ENCODE data around the gene ISG15.

Gene ISG15

DNA sequence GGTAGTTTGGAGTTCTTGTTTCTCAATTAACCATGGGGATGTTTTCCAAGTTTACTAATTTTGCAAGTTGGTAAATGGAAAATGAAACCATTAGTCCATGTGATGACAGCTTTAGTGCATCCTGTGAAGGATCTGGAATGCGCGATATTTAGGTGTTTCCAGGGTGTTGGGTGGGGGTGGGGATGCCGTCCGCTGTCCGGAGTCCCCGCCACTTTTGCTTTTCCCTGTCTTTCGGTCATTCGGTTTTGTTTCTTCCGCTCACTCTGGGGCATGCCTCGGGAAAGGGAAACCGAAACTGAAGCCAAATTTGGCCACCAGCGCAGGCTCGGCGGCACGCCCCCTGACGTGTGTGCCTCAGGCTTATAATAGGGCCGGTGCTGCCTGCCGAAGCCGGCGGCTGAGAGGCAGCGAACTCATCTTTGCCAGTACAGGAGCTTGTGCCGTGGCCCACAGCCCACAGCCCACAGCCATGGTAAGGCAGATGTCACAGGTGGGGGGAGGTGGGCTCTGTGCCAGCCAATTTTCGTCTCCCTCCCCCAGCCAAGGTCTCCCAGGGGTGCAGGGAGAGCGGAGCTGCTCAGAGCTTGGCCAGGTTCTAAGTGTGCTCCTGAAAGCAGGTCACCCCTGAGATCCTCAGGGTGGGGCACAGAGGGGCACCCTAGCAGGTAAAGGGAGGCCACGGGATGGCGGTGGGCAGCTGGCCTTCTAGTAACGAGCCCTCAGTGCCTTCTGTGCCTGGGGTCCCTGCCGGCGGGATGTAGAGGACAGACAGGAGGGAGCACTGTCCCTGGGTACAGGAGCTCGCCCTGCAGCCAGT is at the start of gene ISG15:
TSS of gene ISG15 (plus strand) at position 393 of the 817 bp plus-strand sequence. CDS start at position 470, 77 bp downstream.
- DNase-seq = peak; percentile 47

DNA sequence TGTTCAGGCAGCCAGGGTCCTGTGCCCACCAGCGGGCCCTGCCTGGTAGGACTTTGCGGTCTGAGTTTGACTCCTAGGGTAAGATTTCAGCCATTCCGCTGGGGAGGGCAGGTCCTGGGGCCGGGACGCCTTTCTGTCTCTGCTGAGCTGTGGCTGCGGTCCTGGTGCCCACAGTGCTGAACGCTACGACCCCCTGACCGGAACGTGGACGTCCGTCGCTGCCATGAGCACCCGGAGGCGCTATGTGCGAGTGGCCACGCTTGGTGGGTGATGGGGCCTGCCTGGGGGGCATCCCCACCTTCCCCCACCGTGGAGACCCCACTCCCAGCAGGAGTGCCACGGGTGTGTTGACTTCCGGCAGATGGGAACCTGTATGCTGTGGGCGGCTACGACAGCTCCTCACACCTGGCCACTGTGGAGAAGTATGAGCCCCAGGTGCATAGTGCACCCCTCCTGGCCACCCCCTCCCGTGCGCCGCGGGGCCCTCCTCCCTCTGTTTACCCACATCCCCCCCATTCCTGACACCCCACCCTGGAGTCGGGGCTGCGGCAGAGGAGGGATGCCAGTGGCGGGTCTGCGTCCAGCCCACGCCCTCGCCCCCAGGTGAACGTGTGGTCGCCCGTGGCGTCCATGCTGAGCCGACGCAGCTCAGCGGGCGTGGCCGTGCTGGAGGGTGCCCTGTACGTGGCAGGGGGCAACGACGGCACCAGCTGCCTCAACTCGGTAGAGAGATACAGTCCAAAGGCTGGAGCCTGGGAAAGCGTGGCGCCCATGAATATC is 49.4 kb upstream of the ISG15 start:
- no peak for DNase-seq

DNA sequence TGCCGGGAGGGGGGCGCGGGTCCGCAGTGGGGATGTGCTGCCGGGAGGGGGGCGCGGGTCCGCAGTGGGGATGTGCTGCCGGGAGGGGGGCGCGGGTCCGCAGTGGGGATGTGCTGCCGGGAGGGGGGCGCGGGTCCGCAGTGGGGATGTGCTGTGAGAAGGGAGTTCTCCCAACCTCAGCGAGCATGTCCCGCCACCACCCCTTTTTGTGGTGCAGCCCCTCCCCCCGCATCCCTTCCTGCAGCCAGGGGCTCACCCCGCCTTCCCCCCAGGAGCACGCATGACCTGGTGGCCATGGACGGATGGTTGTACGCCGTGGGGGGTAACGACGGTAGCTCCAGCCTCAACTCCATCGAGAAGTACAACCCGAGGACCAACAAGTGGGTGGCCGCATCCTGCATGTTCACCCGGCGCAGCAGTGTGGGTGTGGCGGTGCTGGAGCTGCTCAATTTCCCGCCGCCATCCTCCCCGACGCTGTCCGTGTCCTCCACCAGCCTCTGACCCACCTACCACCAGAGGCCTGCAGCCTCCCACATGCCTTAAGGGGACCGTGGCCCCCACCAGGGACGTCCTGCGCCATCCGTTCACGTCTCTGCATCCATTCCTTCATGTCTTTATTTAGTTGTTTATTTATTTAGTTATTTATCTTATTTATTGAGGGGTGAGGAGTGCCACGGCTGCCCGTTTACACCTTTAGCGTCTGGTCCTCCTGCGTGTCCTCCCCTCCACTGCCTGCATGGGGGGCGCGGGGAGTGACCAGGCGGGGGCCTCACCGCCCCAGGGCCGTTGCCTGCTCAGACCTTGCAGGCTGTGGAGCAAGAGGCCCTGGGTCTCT is 48.4 kb upstream of the ISG15 start:
- no peak for DNase-seq

DNA sequence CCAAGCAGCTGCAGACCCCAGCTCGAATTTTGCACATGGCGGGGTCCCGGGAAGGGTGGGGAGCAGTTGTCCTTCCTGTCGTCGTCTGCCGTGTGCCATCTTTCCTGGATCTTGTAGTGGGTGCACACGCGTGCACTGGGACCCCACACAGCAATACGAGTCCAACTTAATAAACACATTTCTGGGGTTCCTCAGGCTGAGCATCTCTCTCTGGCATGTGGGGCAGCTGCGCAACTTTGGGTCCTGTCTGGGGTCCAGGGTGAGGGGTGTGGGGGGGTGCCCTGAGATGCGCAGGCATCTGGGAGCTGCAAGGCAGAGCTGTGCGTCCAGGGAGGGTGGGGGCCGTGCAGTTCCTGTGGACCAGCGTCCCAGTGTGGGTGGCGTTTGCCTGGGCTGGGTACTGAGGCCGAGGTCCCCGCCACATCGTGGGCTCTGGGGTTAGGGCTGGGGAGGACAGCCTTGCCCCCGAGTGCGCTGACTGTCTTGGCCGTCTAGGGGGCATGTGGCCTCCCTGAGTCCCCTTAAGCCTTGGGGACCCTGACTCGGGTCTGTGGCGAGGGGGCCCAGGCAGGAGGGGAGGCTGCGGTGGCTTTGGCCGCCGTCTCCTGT is 47.7 kb upstream of the ISG15 start:
- DNase-seq = no peak

DNA sequence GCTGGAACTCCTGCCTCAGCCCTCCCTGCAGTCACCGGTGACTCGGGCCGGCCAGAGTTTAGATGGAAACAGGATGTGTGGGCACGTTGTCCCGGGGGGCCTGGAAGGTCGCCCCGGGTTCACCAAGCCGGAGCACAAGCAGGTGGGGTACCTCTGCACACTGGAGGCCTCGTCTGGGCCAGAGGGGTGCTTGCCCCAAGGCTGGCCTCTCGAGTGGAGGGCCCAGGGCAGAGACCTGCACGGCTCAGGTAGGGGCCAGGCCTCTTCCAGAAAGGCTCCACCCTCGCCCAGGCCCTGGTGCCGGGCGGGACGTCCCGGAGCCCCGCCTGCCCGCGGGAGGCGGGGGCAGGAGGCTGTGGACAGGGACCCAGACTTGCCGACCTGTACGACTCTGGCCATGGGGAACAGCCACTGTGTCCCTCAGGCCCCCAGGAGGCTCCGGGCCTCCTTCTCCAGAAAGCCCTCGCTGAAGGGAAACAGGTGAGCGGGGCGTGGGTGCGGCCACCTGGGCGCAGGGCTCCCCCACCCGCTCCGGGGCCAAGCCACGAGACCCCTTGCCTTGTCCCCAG is 47.1 kb upstream of the ISG15 start, which contains the start of gene PLEKHN1:
TSS of gene PLEKHN1 (plus strand) at position 348 of the 569 bp plus-strand sequence. CDS start at position 398, 50 bp downstream.
- no peak for DNase-seq

DNA sequence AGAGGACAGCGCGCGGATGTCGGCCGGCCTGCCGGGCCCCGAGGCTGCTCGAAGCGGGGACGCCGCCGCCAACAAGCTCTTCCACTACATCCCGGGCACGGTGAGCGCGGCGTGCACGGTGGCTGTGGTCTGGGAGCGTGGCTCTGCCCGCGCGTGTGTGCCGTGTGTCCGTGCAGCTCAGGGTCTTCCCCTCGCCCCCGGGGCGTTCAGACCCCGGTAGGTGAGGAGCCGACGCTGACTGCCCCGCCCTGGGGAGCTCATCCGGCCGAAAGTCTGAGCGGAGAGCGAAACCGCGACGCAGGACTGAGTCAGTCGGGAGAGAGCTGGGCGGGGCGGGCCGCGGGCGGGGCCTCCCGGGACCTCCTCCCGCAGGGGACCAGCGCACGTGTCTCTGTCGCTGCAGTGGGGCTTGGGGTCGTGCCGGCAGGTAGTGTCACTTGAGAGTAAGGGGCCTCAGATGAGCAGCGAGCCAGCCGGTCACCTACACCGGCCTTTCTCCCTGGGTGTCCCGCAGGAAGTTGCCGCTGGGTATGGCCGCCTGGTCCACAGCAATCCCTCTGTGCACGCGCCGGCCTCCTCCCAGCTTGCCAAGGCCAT is 46.5 kb upstream of the ISG15 start:
- DNase-seq = no peak

DNA sequence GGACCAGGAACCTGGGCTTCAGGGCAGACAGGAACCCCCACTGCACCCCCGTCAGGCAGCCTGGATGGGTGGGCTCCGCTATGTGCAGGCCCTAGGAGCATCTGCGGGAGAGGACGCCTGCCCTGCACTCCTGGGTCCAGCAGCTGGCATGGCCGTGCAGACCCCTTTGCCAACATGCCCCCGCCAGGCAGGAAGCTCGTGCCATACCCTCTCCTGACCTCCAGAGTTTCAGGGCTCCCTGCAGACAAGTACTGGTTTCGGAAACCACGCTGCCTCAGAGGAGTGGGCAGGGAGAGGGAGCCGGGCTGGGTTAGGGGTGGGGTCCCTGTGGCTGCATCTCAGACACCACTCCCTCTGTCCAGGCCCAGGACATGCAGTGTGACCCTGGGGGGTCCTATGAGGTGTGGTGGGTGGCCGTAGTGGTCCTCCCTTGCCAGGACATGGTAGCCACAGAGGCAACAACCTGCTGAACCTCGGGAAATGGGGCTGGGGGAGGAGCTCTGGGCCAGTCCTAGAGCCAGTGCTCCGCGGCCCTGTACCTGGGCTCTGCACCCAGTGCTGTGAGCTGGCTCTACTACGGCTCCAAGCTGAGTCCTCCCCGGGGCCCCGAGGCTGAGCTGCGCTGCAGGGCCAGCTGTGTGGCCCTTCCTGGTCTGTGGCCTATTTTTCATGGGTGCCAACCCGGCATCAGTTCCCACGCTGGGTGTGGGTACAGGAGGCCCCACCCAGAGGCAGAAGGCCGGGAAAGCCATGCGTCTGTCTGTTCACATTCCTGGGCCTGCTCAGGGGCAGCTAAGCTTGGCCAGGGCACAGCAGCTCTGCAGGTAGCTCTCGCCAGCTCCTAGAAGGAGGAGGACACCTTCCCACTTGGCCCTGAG is 45.6 kb upstream of the ISG15 start:
- DNase-seq = no peak

DNA sequence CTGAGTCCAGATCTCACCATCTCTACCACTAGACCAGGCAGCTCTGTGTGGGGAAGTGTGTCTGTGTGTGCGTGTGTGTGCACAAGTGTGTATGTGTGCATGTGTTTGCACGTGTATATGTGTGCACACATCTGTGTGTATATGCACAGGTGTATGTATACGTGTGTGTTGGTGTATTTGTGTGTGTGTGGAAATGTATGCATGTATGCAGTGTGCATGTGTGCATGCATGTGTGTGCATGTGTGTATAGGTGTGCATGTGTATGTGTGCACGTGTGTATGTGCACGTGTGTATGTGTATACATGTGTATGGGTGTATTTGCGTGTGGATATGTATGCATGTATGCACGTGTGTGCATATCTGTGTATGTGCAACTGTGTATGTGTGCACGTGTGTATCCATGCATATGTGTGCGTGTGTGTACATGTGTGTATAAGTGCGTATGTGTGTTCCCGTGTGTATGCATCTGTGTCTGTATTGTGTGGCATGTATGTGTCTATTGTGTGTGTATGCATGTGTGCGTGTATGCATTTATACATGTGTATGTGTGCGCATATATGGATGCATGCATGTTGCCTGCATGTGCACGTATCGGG is 43.9 kb upstream of the ISG15 start:
- DNase-seq = no peak

DNA sequence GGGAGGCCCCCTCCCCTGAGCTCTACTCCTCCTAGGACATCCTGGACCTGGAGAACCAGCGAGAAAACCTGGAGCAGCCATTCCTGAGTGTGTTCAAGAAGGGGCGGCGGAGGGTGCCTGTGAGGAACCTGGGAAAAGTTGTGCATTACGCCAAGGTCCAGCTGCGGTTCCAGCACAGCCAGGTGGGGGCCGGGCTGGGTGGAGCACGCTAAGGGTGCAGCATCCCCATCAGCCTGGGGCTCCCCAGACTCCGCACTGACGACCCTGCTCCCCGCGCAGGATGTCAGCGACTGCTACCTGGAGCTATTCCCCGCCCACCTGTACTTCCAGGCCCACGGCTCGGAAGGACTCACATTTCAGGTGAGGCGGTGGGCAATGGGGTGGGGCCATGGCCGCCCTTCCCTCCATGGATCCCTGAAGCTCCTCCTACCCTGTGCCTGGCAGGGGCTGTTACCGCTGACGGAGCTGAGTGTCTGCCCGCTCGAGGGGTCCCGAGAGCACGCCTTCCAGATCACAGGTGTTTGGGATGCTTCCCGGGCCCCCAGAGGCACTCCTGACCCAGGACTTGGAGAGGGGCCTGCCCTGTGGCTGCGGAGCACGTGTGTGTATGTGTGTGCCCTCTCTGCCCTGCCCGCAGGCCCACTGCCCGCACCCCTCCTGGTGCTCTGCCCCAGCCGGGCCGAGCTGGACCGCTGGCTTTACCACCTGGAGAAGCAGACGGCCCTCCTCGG is 42.9 kb upstream of the ISG15 start:
- DNase-seq = no peak

DNA sequence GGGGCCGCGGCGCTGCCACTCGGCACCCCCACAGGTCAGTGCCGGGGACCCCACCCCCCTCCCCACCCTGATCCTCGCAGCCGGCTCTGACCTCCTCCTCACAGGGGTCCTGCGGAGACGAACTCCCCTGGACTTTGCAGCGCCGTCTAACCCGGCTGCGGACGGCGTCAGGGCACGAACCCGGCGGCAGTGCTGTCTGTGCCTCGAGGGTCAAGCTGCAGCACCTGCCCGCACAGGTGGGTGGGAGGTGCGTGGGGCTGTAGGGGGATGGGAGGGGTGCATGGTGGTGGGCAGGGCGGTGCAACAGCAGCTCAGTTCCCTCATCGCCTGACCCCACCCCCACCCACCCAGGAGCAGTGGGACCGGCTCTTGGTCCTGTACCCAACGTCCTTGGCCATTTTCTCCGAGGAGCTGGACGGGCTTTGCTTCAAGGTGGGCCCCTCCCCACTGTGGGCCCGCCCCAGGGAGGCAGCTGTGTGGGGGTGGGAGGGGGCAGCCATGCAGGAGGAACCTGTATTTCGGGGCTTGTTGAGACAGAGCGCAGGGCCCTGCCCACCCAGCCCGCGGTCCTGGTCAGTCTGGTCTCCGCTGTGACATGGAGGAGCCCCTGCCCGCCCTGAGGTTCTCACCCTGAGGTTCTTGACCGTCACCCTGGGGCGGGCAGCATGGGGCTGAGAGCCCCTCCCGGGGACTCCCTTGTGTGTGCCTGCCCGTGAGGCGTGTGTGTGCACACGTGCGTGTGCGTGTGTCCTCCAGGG is 42.1 kb upstream of the ISG15 start:
- DNase-seq = no peak

DNA sequence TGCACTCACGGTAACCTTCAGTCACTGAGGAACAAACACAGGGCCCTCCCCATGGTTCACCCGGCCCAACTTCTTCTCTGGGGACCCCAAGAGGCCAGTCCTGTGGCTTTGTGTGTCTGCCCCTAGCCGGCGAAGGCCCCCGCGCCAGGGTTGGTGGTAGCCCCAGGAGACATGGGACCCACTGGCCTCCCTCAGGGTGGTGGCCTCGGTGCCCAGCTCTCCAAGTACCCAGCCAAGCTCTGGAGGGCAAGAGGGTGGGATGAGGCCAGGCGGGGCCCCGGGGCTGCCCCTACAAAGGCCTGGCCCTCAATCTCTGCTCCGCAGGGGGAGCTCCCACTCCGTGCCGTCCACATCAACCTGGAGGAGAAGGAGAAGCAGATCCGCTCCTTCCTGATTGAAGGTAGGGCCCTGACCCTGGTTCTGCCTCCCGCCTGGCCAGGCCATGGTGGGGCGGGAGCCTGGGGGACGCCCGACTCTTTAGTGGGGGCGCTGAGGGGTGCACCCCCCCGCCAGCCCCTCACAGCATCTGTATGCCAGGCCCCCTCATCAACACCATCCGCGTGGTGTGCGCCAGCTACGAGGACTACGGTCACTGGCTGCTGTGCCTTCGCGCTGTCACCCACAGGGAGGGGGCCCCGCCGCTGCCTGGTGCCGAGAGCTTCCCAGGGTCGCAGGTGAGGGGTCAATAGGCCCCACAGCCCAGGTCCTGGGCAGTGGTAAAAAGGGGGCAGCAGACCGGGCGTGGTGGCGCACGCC is 41.4 kb upstream of the ISG15 start:
- no peak for DNase-seq

DNA sequence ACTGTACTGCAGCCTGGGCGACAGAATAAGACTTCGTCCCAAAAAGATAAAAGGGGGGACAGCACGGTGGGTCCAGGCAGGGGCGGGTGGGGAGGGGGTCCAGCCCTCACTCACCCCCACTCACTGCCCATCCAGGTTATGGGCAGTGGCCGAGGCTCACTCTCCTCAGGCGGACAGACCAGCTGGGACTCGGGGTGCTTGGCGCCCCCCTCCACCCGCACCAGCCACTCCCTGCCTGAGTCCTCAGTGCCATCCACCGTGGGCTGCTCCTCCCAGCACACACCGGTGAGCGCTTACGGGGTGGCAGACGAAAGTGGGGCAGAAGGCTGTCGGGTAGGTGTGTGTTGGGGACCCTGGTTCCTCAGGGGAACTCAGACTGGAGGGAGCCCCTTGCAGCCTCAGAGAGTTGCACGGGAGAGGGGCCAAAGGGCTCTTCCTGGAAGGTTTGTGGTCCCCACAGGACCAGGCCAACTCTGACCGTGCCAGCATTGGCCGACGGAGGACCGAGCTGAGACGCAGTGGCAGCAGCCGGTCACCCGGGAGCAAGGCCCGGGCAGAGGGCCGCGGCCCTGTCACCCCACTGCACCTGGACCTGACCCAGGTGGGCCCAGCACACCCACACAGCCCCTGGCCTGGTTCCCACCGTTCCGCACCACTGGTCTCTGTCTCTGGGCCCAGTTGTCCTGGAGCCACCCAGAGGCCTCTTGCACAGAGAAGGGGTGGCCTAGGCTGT is 40.4 kb upstream of the ISG15 start:
- no peak for DNase-seq

DNA sequence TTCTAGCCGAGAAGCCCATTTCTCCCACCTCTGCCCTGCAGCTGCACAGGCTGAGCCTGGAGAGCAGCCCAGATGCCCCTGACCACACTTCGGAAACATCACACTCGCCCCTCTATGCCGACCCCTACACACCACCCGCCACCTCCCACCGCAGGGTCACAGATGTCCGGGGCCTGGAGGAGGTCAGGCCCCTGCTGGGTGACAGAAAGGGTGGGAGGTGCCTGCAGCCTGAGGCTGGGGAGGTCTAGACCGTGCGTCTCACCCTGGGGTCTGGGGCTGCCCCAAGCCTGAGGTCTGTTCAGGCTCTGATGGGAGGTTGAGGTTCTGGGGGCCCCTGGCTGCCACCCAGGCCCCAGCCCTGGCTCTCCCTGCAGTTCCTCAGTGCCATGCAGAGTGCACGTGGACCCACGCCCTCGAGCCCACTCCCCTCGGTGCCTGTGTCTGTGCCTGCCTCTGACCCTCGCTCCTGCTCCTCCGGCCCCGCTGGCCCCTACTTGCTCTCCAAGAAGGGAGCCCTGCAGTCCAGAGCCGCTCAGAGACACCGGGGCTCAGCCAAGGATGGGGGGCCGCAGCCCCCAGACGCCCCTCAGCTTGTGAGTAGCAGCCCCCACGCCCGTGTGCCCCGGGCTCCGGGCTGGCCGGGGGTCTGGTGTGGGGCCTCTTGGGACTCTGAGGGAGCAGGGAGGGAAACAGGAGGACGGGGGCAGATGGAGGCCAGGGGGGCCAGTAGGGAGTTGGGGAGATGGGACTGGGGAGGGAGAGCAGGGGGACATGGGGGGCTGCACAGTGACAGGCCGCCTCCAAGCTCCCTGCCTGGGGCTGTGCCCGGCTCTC is 39.6 kb upstream of the ISG15 start:
- no peak for DNase-seq

DNA sequence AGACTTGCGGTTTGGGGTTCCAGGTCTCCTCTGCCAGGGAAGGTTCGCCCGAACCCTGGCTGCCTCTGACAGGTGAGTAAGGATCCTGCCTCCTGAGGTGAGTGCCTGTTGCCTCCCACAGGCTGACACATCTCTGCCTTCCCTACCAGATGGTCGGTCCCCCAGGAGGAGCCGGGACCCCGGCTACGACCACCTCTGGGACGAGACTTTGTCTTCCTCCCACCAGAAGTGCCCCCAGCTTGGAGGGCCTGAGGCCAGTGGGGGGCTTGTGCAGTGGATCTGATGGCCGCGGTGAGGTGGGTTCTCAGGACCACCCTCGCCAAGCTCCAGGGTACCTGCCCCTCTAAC is 39.0 kb upstream of the ISG15 start:
- no peak for DNase-seq

DNA sequence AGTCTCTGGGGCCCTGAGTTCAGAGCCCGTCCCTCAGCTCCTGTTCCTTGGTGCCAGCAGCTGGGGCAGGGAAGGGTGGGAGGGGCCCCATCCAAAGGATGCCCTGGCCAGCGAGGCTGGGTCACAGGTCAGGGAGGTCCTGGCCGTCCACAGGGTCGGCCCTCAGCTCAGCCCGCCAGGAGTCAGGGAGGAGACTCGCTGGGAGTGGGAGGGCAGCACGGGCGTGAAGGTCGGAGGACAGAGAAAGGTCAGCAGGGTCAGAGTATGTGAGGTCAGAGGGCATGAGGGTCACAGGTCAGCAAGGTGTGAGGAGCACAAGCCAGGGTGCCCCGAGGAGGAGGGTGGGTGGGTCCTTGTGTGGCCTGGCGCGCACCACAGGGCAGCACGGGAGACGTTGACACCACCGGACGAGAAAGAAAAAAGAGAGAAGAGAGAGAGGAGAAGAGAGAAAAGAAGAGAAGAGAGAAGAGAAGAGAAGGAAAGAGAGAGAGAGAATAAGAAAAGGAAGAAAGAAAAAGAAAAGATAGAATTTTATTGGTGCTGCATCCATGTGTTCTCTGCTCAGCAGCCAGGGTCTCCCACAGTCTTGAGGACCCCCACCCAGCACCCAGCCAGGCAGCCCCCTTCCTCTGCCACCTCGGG is 38.5 kb upstream of the ISG15 start:
- no peak for DNase-seq

DNA sequence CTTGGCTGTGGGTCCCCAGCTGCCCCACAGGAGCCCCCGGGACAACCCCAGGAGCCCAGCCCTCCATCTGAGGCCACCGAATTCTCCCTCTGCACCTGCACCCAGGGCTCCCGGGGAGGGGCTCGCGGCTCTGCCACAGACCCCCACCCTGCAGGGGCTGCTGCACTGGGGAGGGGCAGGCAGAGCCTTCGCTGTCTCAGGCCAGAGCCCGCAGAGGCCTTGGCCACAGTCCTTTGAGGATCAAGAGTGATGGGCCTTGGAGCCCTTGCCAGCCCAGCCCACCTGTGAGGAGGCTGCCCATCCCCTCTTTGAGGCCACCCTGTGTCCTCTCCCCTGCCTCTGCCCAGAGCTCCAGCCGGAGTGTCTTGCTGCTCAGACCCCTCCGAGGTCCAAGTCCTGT is 37.9 kb upstream of the ISG15 start:
- no peak for DNase-seq

Data from NCI-H2029 treated with DMSO at 0.1 percent for 48 hours (cell line).